Epithelial cell of proximal tubule (primary cell): ENCODE data around the gene NUP160. TPM values are rescaled to one million over a fixed set of nuclear protein-coding genes. Genes with fewer than 3 reads are reported as not detected.
"Not testable (repeated sequence)": the region's sequence is repeated elsewhere in the genome, so short reads cannot be mapped to it uniquely, and the experiment has no call there.

Experiments
- DNase-seq: peaks from one replicate; pipeline ENCODE4 v3.0.0-alpha.2; 2011; ENCODE audit warnings: low read depth
- H3K4me3 ChIP-seq: 2 replicates; pipeline ENCODE4 v1.5.1; 2011; ENCODE audit warnings: low read depth, mild to moderate bottlenecking, low read length
- CTCF ChIP-seq: conservative IDR thresholded peaks from 2 replicates; pipeline ENCODE4 v1.5.1; 2012; ENCODE audit warnings: low read depth, mild to moderate bottlenecking, low read length
- total RNA-seq: library from RNA; depleted of rRNA; stranded (reverse); fragments of >200 nt; gene quantifications from 2 replicates; pipeline ENCODE4 v1.2.3, GENCODE V29; 2015

The NUP160 gene
- total RNA-seq, 1 donor from 2014 or later, result 12.3 TPM

- no peak overlapping the region for H3K4me3 ChIP-seq
- TF ChIP-seq CTCF, result no peak
- DNase-seq, result no peak
These were observed 21.6 kb upstream of the NUP160 start for GRCh38 chr11:47869544-47870393.

- H3K4me3 ChIP-seq, result no peak overlapping the region
- TF ChIP-seq CTCF, result no peak
- DNase-seq, result no peak
These were observed 19.7 kb upstream of the NUP160 start for GRCh38 chr11:47867823-47868222.

DNA sequence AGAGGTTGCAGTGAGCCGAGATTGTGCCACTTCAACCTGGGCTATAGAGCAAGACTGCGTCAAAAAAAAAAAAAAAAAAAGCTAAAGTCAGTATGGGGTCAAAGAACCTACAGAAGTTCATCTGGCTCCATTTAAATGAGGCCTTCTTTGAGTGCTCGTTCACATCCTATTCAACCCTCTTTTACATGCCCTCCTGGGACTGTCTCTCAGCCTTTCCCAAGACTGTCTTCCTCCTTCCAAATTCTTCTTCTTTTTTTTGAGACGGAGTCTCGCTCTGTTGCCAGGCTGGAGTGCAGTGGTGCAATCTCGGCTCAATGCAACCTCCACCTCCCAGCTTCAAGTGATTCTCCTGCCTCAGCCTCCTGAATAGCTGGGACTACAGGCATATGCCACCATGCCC lies 18.7 kb upstream of the NUP160 start:
- DNase-seq, H3K4me3 ChIP-seq: not testable (repeated sequence)

DNA sequence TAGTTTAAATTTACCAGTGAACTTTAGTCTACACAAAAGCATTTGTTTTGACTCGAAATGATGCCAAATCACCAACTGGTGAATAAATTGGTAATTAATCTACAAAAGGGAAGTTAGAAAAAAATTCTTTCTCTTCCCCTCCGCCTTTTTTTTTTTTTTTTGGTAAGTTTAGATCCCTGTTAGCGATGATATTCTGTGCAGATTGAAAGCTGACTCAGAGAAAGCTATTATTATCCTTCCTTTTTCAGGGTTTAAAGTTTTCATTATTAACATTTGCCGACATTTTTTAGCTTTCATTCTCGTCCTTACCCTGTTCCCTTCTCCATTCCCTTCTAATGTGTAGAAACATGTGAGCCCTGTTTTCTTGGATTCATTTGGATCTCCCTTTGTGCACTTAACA lies 16.8 kb upstream of the NUP160 start:
- H3K4me3 ChIP-seq, result no peak overlapping the region
- TF ChIP-seq CTCF, result no peak
- no peak for DNase-seq

DNA sequence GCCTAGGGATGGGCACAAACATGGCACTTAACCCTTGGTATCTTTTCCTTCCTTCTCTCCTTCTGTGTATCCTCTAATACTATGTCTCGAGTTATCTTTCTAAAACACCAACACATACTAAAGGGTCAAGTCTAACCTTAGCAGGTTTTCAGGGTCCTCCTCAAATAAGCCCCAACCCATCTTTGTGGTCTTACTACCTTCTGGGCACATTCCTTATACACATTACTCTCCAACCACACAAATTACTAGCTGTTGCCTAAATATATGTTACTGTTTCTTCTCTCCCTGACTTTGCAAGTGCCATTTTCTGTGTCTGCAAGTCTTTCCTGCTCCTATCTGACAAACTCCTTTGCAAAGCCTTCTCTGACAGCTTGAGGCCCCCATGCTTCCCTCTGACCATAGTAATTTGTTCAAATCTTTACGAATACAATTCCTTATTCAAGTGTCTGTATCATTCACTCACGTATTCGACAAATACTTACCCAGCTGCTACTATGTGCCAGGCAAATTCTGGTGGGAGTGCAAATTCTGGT lies 15.8 kb upstream of the NUP160 start:
- no peak for DNase-seq
- TF ChIP-seq CTCF, result no peak
- H3K4me3 ChIP-seq, result no peak overlapping the region

GRCh38 chr11:47863189-47863897 lies 15.2 kb upstream of the NUP160 start:
- no peak overlapping the region for H3K4me3 ChIP-seq
- TF ChIP-seq CTCF, result no peak
- no peak for DNase-seq

DNA sequence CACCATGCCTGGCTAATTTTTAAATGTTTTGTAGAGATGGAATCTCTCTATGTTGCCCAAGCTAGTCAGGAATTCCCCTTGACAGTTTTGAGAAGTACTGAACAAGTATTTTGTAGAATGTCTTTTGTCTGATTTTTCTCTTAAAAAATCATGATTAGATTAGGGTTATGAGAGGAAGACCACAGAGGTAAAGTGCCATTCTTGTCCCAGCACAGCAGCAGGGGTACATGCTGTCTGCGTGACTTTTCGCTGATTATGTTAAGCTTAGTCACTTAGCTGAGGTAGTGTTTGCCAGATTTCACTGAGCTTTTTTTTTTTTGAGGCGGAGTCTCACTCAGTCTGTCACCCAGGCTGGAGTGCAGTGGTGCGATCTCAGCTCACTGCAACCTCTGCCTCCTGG lies 13.6 kb upstream of the NUP160 start:
- no peak for DNase-seq
- TF ChIP-seq CTCF, result no peak
- no peak overlapping the region for H3K4me3 ChIP-seq
